Effector CD8-positive, alpha-beta T cell (primary cell): ENCODE results near the gene ITGA5.
A peak's percentile ranks its signal among the peaks of the same experiment; 100 is the strongest.

Source experiments
- DNase-seq: peaks from one replicate; lab custom pipeline; 2025; lab: John Stamatoyannopoulos, UW
- total RNA-seq, 4 experiments: gene quantifications; one replicate each; lab custom pipeline; 2026; lab: John Stamatoyannopoulos, UW

ITGA5 gene
- 226 to 869 (median 443) reads per million in 4 experiments for total RNA-seq

- peak; percentile 53 for DNase-seq
Observed at GRCh38 chr12:54419088-54419887, at the start of gene ITGA5. ITGA5 (minus strand) TSS chr12:54419266; CDS start chr12:54419198, 68 bp downstream.

- no peak for DNase-seq
Observed at GRCh38 chr12:54465857-54466523, 46.9 kb upstream of the ITGA5 start.

GRCh38 chr12:54463484-54463883, 44.4 kb upstream of the ITGA5 start:
- DNase-seq: no peak

- DNase-seq: no peak
Observed at GRCh38 chr12:54463034-54463433, 44.0 kb upstream of the ITGA5 start.

GRCh38 chr12:54460317-54460923, 41.4 kb upstream of the ITGA5 start:
- DNase-seq: no peak

GRCh38 chr12:54459355-54459754, 40.3 kb upstream of the ITGA5 start:
- no peak for DNase-seq

GRCh38 chr12:54455760-54456469, 36.8 kb upstream of the ITGA5 start:
- no peak for DNase-seq

- no peak for DNase-seq
Observed at GRCh38 chr12:54452628-54453027, 33.6 kb upstream of the ITGA5 start.

GRCh38 chr12:54448344-54448743, 29.3 kb upstream of the ITGA5 start:
- no peak for DNase-seq

- no peak for DNase-seq
Observed at GRCh38 chr12:54447917-54448316, 28.9 kb upstream of the ITGA5 start.

- no peak for DNase-seq
Observed at GRCh38 chr12:54444206-54444605, 25.1 kb upstream of the ITGA5 start.

- no peak for DNase-seq
Observed at GRCh38 chr12:54443446-54443845, 24.4 kb upstream of the ITGA5 start.

GRCh38 chr12:54442961-54443360, 23.9 kb upstream of the ITGA5 start:
- DNase-seq: no peak

GRCh38 chr12:54442099-54442498, 23.0 kb upstream of the ITGA5 start:
- DNase-seq: no peak

GRCh38 chr12:54439521-54440255, 20.6 kb upstream of the ITGA5 start:
- DNase-seq: no peak

- no peak for DNase-seq
Observed at GRCh38 chr12:54439096-54439495, 20.0 kb upstream of the ITGA5 start.

GRCh38 chr12:54438517-54438916, 19.5 kb upstream of the ITGA5 start:
- no peak for DNase-seq

GRCh38 chr12:54437697-54438096, 18.6 kb upstream of the ITGA5 start:
- DNase-seq: no peak

- no peak for DNase-seq
Observed at GRCh38 chr12:54437243-54437642, 18.2 kb upstream of the ITGA5 start.

- no peak for DNase-seq
Observed at GRCh38 chr12:54432815-54433164, 13.7 kb upstream of the ITGA5 start.
